Stimulated activated CD8-positive, alpha-beta memory T cell treated with anti-CD3 and anti-CD28 coated beads, Interleukin-4, amount 100 ng/mL, for 4 hours (primary cell): ENCODE measurements around the gene KCNH3.
"Not testable (repeated sequence)": the region's sequence is repeated elsewhere in the genome, so short reads cannot be mapped to it uniquely, and the experiment has no call there.

Experiments used
- DNase-seq, 2 donors: peaks; one replicate each; pipeline ENCODE4 v3.0.0-alpha.2; 2020; ENCODE audit warnings: low read depth in 2 of 2, low spot score in 1 of 2

Gene KCNH3

DNA sequence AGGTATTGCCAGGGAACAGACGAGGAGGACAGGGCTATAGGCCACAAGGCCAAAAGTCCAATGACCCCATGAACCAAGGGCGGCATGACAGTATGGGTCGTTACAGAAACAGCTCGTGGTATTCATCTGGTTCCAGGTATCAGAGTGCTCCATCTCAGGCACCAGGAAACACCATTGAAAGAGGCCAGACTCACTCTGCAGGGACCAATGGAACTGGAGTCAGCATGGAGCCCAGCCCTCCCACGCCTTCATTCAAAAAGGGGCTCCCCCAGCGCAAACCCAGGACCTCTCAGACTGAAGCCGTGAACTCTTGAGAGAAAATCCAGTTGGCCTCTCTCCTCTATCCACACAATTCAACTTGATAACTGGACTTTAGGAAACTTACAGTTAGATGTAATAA is 12.9 kb upstream of the KCNH3 start:
- DNase-seq, result no peak

DNA sequence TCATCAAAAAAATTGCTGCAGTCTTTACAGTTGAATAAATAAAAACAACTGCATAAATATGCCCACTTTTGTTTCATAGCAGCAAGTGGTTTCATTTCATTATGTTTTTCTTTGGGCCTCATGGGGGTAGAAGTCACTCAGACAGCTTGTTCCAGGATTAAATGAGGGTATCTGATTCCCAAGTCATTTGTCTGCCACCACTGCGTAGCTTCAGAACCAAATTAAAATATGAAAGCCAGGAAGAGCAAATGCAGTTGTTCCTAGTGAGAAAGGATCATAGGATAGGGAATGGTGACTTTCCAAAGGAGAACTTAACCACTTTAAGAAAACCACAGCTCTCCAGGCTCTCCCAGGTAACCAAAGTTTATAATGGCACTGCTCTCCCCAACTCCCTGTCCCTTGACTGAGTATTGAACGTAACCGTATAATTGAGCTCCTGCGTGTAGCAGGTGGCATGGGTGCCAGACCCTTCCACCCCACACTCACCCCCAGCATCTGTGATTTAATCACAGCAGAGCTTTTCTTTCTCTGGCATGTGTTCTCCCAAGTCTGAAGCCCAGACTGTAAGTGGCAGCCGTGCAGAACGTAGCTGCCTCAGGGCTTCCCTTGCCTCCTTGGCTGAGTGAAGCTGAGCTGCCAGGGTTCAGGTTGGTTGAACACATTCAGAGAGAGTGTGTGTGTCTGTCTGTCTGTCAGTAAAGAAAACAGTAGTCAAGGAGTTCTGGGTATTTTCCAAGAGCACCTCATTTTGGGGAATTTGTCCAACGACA is 11.3 kb upstream of the KCNH3 start:
- no peak for DNase-seq

DNA sequence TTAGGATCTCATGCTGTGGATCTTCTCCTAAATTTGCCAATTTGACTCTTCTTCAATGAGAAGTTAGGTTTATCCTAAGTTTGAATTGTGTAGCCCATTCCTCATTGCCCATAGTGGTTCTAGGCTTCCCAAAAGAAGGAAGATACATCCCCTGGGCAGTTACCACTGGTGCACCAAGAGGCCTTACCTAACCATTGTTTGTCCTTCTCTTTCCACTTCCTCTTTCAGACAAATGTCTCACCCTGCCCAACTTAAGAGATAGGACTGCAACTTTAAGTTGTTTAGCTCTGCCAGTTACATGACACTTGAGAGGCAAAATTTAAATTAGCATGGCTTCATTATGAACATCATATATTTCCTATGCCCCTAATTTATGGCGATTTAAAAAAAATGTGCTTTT is 9.4 kb upstream of the KCNH3 start:
- no peak for DNase-seq

DNA sequence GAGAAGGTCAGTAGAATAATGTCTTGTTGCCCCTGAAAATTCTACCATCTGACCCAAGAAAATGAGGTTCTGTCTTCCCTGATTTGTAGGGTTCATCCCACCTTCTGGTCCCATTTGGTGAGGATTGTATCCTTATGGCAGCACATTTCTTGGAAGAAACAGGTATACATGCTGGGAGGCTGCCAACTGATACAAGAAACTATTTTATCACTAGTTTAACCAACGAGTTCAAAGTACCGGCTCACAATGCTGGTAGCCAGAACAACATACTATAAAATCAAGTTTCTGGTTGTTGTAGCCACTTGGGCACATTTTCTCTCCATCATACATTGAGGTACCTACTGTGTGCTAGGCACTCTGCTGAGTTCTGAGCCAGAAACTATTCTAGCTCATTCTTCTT is 7.1 kb upstream of the KCNH3 start:
- DNase-seq, result no peak

DNA sequence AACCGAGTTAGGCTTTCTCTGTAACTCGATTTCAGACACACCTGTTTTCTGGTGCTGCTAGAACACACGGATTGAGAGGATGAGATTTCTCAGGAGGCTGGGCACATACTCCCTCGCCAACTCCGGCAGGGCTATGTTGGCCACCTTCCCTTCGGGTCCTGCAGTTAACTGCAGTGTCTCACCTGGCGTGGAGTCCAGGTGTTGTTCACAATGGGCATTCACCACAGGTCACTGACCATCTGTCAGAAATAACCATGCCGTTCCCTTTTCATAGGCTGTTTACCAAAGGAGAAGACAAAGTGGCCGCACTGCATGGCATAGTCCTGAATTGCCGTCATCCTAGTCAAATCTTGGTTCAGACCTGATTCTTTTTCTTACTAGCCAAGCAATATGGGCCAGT is 5.5 kb upstream of the KCNH3 start:
- no peak for DNase-seq

DNA sequence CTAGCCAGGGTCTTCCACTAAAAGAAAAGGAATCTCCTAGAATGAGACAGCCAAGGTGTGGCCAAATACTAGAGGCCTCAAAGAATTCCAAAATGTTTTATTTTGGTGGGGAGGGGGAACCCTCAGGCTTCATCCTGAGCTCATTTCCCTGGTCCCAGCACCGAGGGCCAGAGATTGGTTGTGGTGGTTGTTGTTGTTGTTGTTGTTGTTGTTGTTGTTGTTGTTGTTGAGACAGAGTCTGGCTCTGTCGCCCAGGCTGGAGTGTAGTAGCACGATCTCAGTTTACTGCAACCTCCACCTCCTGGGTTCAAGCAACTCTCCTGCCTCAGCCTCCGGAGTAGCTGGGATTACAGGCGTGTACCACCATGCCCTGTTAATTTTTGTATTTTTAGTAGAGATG is 4.7 kb upstream of the KCNH3 start:
- DNase-seq, result not testable (repeated sequence)

DNA sequence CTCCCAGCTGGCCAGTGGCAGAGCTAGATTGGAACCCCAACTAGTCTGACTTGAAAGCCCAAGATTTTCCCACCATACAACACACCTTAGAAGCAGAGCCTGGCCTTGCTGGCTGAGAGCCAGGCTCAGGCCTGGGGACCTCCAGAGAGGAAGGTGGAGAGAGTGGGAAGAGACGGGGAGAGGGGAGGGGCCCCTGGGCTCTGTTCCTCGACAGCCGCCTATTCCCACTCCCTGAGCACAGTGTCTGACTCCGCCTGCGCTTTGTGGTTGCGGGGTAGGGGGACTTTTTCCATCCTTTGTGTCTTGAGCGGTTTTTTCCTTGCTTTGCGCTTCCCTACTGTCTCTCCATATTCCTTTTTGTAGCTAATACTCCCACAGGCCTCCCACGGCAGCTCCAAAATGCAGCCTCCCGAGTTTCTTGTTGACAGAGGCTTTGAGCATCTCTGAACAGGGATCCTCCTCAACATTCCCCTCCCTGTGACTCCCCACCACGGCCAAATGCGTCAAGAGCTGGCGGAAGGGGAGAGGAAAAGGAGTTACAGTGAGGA is 4.0 kb upstream of the KCNH3 start:
- no peak for DNase-seq

DNA sequence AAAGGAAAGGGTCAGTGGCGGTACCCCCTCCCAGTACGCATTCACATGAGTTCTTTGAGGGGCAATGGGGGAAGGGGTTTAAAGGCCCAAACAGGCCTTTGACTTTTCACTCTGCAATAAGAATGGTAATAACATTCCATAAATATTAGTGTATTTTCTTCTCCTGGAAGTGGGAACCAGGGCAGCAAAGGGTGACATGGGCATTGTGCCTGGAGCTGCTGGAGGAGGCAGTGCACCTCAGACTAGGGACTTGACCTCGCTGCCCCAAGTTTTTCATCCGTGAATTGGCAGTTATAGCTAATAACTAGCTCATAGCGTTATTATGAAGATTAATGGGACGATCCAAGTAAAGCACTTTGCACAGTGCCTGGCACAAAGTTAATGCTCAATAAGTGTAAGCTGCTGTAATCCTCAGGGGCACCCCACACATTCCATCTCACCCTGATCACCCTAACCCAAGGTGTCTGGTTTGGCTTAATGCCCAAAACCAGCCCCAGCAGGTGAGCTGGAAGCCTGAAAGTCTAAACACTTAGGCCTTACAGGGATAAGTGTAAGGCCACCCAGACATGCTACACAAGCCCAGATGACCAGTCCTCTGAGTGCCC is 2.8 kb upstream of the KCNH3 start:
- DNase-seq, result no peak

DNA sequence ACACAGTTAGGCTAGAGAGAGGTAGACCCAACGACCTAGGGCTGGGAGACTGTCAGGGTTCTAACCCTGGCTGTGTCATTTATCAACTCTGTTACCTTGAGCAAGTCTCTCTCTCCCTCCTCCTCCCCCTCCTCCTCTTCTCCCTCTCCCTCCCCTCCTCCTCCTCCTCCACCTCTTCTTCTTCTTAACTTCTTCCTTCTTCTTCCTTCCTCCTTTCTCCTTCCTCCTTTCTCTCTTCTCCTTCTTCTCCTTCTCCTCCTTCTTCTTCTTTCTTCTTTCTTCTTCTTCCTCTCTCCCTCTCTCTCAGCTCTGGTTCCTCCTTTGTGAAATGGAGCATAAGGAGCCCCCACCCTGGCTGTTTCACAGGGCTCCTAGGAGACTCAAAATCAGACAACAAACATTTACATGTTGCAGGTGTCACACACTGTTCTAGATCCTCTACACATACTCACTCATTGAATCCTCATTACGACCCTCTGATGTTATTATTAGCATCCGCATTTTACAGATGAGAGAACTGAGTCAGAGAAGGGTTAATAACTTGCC is 2.2 kb upstream of the KCNH3 start:
- no peak for DNase-seq

DNA sequence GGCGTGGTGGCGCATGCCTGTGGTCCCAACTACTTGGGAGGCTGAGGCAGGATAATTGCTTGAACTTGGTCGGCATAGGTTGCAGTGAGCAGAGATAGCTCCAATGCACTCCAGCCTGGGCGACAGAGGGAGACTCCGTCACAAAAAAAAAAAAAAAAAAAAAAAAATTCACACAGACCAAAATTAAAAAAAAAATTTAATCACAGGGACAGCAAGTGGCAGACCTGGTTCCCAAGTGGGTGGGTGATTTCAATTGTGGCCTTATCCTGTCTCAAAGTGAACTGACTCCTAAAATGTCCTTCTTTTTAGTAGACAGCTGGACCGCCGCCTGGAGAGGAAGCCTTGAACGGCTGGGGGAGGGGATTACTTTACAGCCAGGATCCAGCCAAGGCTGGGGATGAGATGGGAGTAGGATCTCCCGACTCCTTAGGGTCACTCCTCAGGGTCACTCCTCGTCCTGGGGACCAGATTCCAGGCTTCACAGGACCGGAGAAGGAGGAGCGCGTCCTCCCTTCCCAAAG is 1.5 kb upstream of the KCNH3 start:
- DNase-seq, result no peak

DNA sequence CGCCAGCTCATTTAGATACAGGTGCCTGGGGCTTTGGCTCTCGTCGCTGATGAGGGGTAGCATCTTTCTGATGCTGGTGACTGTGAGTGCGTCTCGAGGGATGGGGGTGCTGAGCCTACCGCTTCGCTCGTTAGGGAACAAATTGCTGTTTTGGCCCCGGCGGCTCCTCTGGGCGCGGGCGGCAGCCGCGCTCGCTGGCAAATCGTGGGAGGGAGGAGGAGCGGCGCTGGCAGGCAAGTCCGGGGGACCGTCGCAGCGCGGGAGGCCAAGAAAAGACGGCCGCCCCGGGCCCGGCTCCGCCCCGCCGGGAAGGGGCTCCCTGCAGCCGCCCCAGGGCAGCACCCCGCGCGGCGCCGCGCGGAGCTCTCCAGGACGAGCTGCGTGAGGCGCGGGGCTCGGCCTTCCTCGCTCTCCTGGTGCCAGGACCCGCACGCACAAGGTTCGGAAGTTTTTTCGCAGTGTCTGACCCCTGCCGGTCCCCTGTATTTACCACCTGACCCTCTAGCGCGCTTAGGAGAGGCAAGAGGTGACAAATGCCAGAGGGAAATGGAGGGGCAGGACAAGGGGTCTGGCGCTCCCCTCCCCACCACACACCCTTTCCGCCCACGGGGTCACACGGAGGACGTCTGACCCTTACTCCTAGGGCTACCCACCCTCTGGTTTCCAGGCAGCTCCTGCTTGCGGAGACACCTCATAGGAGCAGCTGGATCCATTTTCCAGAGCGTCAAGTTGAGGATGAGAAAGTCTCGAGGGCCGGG is 899 bp upstream of the KCNH3 start:
- DNase-seq, result no peak

DNA sequence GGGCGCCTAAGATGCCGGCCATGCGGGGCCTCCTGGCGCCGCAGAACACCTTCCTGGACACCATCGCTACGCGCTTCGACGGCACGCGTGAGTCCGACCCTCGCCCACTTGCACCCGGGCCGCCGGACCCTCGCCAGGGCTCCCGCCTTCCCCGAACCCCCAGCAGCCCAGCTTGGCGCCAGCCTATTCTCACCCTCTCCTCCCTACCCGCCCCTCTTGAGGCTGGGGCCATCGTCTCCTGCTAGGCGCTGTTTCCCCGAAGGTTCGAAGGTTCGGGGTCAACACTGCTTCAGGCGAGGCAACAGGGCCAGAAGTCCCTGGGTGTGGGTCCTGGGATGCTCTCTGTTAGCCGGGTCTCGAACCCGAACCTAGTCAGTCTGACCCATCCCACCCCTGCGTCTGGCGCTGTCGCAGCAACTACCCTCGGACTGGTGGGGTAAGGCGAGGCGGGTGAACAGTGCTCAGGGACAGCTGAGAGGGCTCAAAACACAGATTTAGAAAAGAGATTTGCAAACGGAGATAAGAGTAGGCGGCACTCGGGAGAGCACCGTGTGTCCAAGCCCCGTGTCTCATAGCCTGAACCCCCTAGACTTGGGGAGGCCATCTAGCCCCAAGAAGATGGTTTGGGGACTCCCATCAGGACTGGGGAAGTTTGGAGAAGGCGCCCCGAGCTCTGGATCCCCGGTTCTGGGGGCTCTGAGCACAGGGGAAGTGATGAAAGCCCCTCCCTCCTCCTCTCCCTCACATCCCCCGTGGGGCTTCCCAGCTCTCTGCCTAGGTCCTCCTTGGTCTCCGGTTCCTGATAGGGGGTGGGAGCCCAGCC is 787 bp downstream of the KCNH3 start:
- DNase-seq, result no peak

DNA sequence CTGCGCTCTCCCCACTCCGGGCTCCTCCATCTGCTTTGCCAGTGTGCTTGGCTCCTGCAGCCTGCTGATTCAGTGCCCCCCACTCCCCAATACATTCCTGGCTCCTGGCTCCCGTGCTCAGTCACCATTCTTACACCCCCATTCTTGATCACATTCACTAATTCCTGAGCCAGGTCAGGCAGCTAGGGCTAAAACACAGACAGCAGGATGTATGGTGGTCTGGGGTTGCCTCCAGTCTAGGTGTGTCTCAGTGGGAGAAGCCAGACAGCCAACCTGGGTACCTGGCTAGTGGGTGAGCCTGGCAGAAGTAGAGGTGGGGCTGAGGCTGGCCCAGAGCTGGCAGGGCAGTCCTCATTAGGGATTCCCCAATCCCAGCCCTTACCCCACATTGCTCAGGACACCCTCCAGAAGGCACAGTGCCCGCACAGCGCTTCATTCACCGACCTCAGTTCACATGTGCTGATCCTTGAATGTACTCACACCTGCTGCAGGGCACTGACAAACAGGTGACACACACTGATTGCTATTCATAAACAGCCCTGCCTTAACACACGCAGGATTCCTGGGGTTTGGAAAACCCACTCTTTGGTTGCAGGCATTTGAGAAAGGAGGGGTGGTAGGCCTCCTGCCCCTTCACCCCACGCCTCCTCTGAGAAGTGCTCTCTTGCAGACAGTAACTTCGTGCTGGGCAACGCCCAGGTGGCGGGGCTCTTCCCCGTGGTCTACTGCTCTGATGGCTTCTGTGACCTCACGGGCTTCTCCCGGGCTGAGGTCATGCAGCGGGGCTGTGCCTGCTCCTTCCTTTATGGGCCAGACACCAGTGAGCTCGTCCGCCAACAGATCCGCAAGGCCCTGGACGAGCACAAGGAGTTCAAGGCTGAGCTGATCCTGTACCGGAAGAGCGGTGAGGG is 1.7 kb downstream of the KCNH3 start:
- DNase-seq, result no peak

DNA sequence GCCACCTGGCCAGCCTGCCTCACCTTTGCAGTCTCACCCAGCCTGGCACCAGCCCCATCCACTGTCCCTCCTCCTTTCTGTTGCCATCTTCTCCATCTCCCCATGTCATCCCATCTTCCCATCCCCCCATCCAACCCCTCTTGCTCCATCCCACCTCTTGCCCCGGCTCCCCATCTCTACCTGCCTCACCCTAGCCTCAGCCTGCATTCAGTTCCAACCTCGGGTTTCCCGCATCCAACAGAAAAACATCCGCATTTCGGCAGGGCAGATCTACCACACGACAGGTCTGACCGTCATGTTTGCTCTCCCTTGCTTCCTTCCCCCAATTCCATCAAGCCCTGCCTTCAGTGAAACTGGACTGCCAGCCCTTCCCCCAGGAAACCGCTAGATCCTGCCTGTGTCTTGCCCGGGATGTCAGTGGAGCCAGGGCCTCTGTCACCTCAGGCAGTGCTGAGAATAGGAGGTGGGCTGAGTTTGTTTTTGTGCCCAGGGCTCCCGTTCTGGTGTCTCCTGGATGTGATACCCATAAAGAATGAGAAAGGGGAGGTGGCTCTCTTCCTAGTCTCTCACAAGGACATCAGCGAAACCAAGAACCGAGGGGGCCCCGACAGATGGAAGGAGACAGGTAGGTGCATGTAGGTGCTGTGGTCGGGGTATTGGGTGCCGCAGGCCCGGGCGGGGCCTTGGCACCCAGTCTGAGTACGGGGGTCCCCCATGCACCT is 2.5 kb downstream of the KCNH3 start:
- DNase-seq, result no peak

DNA sequence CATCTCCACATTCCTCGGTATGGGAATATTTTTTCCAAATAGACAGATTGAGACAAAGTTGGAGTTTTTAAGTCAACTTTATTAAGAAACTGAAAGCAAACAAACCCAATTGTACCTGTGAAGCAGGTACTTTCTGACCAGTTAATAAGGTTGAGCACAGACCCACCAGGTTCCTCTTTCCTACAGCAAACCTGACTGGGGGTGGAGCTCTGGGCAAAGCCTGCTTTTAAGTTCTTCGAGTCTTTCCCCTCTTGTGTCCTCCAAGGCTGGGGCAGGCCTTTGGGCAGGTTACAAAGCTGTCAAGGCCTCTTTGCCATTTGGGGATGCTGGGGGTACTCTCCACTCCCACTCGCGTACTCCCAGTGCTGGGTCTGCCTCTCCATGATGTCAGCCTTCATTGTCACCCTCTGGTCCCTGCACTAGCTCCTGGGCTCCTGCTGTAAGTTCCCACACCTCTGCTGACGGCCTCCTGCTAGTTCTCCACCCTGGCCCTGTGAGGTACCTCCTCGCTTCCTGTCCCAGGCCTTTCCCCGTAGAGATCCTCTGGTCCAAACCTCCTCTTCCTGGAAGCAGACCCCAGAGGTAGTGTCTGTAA is 3.2 kb downstream of the KCNH3 start:
- no peak for DNase-seq

DNA sequence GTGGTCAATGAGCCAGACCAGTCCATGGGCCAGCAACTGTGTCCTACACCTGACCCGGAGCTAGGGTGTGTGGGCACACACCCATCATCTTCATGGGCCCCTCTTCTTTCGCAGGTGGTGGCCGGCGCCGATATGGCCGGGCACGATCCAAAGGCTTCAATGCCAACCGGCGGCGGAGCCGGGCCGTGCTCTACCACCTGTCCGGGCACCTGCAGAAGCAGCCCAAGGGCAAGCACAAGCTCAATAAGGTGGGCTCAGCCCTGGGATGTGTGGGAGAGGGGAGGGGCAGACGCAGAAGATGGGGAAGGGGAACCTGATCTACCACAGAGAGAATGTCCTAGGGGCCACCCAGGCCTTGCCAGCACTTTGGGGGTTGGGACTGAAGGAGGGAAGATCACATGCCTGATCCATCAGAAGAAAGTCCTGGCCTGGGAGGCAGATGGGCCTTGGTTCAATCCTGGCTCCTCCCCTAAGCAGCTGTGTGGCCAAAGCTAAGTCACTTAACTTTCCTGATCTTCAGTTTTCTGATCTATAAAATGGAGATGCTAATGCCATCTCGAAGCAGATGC is 3.8 kb downstream of the KCNH3 start:
- DNase-seq, result no peak

DNA sequence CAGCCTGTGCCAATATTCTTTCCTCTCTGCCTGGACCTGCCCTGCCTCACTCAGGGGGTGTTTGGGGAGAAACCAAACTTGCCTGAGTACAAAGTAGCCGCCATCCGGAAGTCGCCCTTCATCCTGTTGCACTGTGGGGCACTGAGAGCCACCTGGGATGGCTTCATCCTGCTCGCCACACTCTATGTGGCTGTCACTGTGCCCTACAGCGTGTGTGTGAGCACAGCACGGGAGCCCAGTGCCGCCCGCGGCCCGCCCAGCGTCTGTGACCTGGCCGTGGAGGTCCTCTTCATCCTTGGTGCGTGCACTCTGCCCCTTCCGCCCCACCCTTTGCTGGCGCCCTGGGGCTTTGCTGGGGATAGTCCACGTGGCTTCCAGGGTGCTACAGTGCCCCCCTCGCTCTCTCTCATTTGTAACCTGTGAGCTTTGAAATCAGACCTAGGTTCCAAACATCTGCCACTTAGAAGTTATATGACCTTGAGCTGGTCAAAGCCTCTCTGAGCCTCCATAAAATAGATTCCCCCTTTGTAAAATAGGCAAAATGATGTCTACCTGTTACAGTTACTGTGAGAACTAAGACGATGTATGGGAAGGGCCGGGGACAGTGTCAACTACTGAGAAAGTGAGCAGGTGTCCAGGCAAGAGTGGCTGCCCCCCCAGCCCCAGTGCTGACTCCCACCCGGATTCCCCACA is 4.5 kb downstream of the KCNH3 start:
- no peak for DNase-seq
